ENCODE data around the gene UBE2L5.

UBE2L5 gene

DNA sequence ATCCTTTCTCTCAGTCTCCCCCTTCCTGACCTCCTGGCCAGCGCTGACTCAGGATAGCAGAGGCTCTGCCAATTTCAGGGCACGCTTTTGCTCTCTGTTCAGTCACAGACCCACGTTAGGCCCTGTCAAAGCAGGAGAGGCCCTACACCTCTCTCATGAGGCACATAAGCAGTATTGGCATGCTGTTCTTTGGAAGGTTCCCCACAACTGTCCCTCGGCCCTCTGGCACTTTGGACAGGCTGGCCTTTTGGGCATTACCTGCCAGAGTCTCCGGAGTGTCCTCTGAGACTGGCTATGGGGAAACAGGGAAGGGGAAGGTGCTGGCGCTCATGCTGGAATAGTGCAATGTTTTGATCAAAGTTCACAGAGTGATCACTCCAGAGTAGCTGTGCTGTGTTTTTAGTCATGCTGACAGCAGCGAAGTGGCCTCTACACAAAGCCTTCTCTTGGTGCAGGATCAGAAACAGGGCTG is 23.7 kb upstream of the UBE2L5 start:
- H3K4me2 ChIP-seq: no peak overlapping the region
- H3K9me3 ChIP-seq (replicated peaks in 1 of 11): peaks cover 0 to 16% (median 8%) of the 10 kb centered on the region in 11 experiments; a peak in 13 of 22 replicates
- H3K9ac ChIP-seq: no peak overlapping the region
- H3K27ac ChIP-seq: no peak overlapping the region; a peak in 1 of 22 replicates
- H3K36me3 ChIP-seq: no peaks in the 10 kb centered on the region
- no peak overlapping the region for H3K4me3 ChIP-seq
- no peaks in the 10 kb centered on the region for H3K27me3 ChIP-seq
- no peaks in the 10 kb centered on the region for H4K20me1 ChIP-seq
- no peak for TF ChIP-seq Cebpa-rat (IDR thresholded peaks at IDR 0.05)
- peaks cover 0 to 27% (median 20%) of the 10 kb centered on the region in 10 experiments; a peak in 16 of 20 replicates for H3K4me1 ChIP-seq

DNA sequence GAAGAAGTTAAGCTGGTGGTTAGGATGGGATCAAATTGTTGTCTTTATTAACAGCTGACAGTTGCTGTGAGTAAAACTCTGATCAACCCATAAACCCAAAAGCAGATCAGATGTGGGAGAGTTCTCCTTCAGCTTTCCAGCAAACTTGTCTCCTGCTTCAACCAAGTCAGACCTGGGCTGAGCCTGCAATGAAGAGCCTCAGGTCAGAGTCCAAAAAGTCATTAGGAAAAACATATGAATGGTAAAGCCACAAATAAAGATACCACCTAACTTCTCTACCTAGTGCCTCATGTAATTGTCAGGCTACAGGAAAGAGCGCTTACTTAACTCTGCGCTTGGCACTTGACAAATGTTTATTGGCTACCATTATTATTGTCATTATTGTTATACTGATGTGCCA is 21.9 kb upstream of the UBE2L5 start:
- no peak for TF ChIP-seq Cebpa-rat (IDR thresholded peaks at IDR 0.05)
- Histone ChIP-seq H3K4me3 (no peak overlapping the region), H3K9ac (no peak overlapping the region), H3K9me3 (replicated peaks in 1 of 11) (peaks cover 0 to 16% (median 8%) of the 10 kb centered on the region in 11 experiments; a peak in 13 of 22 replicates), H3K4me2 (no peak overlapping the region), H3K27ac (no peak overlapping the region), H3K27me3 (no peaks in the 10 kb centered on the region), H4K20me1 (no peaks in the 10 kb centered on the region), H3K36me3 (no peaks in the 10 kb centered on the region), H3K4me1 (peaks cover 0 to 12% (median 5%) of the 10 kb centered on the region in 10 experiments; a peak in 16 of 20 replicates)

DNA sequence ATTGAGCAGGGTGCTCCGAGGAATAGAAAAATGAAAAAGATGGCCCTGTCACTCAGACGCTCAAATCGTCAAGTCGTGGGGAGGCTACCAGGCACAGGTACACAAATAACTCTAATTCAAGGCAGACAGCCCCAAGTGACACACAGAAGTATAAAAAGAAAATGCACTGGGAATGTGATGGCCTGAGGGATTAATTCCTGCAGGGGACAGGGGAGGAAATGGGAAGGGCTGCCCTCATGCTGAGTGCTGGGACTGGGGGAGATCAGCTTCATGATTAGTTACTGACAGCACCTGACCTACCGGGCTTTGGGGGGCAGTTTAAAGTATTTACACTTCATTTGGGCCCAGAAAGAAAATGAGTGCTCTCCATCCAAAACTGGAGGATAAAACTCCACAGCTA is 20.9 kb upstream of the UBE2L5 start:
- no peak overlapping the region for H3K4me2 ChIP-seq
- peaks cover 0 to 11% (median 6%) of the 10 kb centered on the region in 10 experiments; a peak in 10 of 20 replicates for H3K4me1 ChIP-seq
- no peak overlapping the region for H3K9ac ChIP-seq
- no peaks in the 10 kb centered on the region for H3K36me3 ChIP-seq
- no peaks in the 10 kb centered on the region for H3K27me3 ChIP-seq
- no peaks in the 10 kb centered on the region for H4K20me1 ChIP-seq
- TF ChIP-seq Cebpa-rat (IDR thresholded peaks at IDR 0.05): no peak
- no peak overlapping the region for H3K27ac ChIP-seq
- peaks cover 0 to 16% (median 8%) of the 10 kb centered on the region in 11 experiments; a peak in 13 of 22 replicates for H3K9me3 ChIP-seq (replicated peaks in 1 of 11)
- H3K4me3 ChIP-seq: no peak overlapping the region

DNA sequence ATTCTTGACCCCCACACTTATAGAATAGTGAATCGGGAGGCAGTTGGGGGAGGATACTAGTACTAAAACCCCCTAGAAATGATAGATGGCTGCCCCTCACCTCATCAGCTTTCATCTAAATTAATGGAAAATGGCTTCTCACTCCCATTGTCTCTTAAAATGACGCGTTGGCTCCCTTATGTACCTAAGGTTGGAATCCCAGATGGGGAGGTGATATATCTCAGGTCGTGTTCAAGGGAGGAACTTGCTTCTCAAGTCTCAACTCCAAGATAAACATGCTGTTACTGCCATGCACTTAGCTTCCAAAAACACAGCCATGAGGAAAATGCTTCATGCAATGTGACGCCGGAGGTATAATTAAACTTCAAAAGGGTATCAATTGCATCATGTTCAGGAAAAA is 18.8 kb upstream of the UBE2L5 start:
- Histone ChIP-seq H3K9me3 (replicated peaks in 1 of 11) (peaks cover 0 to 16% (median 8%) of the 10 kb centered on the region in 11 experiments; a peak in 13 of 22 replicates), H4K20me1 (no peaks in the 10 kb centered on the region), H3K27me3 (no peaks in the 10 kb centered on the region), H3K4me2 (no peak overlapping the region), H3K9ac (no peak overlapping the region), H3K36me3 (no peaks in the 10 kb centered on the region), H3K4me1 (peaks cover 3 to 27% (median 22%) of the 10 kb centered on the region in 10 experiments; a peak in 18 of 20 replicates), H3K27ac (no peak overlapping the region), H3K4me3 (no peak overlapping the region)
- TF ChIP-seq Cebpa-rat (IDR thresholded peaks at IDR 0.05): no peak

DNA sequence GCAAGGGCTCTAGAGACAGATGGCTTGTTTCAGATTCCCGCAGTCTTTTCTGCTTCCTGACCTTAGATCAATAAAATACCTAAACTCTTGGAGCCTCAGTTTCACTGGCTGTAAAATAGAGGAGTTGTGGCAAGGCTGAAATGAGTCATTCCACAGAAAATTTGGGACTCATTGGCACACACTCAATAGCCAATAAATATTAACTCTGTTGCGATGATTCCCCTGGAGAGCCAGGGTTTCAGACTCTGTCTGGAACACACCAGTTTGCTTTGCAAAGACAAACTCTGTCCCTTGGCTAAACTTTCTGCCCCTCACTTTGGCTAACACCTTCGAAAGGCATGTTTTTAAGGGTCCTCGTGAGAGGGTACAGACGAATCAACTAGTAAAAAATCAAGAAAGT is 18.1 kb upstream of the UBE2L5 start:
- peaks cover 0 to 16% (median 9%) of the 10 kb centered on the region in 11 experiments; a peak in 13 of 22 replicates for H3K9me3 ChIP-seq (replicated peaks in 1 of 11)
- H3K9ac ChIP-seq: no peak overlapping the region
- no peak overlapping the region for H3K27ac ChIP-seq
- no peaks in the 10 kb centered on the region for H3K36me3 ChIP-seq
- peaks cover 4 to 35% (median 30%) of the 10 kb centered on the region in 10 experiments; a peak in 19 of 20 replicates for H3K4me1 ChIP-seq
- TF ChIP-seq Cebpa-rat (IDR thresholded peaks at IDR 0.05): no peak
- H3K4me3 ChIP-seq: no peak overlapping the region
- H4K20me1 ChIP-seq: no peaks in the 10 kb centered on the region
- no peaks in the 10 kb centered on the region for H3K27me3 ChIP-seq
- H3K4me2 ChIP-seq: no peak overlapping the region

DNA sequence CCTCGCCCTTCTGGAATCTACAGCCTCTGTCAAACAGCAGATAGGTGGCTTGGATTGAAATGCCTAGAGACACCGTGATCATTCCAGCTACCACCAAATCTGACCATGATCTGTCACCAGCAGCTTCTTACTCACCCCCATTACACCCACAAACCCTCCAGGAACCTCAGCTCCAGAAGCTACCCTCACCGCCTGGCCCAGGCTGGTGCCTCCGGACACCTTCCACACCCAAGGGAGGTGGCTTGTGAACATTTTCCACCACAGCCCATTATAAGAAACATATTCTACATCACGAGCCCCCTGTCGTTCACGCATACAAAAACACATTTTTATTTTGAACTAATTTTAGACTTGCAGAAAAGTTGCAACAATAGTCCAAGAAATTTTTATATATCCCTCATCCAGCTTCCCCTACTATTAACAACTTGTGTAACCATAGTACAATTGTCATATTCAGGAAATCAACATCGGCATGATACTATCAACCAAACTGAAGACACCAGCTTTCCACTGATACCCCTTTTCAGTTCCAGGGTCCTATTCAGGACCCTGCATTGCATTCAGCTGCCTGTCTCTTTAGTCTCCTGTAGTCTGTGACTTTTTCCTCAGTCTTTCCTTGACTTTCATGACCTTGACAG is 15.4 kb upstream of the UBE2L5 start:
- Histone ChIP-seq H3K27me3 (no peaks in the 10 kb centered on the region), H3K9ac (no peak overlapping the region), H3K4me1 (peaks cover 4 to 58% (median 47%) of the 10 kb centered on the region in 10 experiments; a peak in 19 of 20 replicates), H4K20me1 (no peaks in the 10 kb centered on the region), H3K4me2 (peak overlapping the region in 8 of 11 experiments; percentile 25 to 46 (median 37); a peak in 15 of 22 replicates), H3K36me3 (no peaks in the 10 kb centered on the region), H3K27ac (no peak overlapping the region), H3K9me3 (replicated peaks in 1 of 11) (peaks cover 0 to 8% (median 0%) of the 10 kb centered on the region in 11 experiments; a peak in 7 of 22 replicates), H3K4me3 (no peak overlapping the region)
- TF ChIP-seq Cebpa-rat (IDR thresholded peaks at IDR 0.05): no peak

DNA sequence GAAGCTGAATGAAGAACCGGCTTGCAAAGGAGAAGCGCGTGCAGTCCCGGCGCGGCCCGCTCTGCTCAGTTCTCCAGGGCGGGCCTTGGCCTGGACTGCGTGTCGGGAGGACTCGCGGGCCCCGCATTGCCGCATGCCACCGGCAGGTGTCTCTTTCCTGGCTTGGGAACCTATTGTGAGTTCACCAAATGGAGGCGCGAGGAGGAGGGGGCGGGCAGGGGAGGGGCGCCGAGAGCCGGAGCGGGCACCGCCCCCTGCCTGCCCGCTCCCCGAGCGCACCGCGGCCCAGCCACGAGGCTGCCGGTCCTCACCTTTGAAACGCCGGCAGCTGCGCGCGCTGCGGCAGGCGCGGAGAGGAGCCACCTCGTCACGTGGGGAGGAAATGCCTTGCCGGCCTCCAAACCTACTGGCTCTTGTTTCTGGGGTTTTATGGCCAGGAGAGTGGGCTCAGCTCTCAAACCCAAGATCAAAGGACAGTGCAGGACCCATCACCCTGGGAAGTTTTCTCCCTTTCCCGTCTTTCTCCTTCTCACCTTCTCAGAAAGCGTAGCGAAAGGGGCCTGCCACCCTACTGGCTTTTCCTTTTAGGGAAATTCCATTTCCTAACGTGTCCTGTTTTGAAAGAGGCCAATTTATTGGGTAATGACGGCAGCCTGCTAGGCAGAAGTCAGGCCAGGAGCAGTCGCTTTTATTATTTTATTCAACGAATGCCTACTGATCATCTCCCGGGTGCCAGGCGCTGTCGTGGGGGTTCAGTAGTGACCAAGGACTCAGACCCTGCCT is 13.8 kb upstream of the UBE2L5 start:
- H3K36me3 ChIP-seq: no peaks in the 10 kb centered on the region
- no peak for TF ChIP-seq Cebpa-rat (IDR thresholded peaks at IDR 0.05)
- peaks cover 4 to 66% (median 51%) of the 10 kb centered on the region in 10 experiments; a peak in 19 of 20 replicates for H3K4me1 ChIP-seq
- peak overlapping the region in 6 of 10 experiments; percentile 10 to 61 (median 45); a peak in 11 of 20 replicates for H3K4me3 ChIP-seq
- peak overlapping the region in 10 of 11 experiments; percentile 33 to 66 (median 56); a peak in 16 of 22 replicates for H3K9ac ChIP-seq
- peak overlapping the region; percentile 62 to 93 (median 76) for H3K4me2 ChIP-seq
- H3K27me3 ChIP-seq: no peaks in the 10 kb centered on the region
- H3K27ac ChIP-seq: peak overlapping the region in 9 of 11 experiments; percentile 46 to 71 (median 64); a peak in 19 of 22 replicates
- no peaks in the 10 kb centered on the region for H4K20me1 ChIP-seq
- peaks cover 0 to 6% (median 0%) of the 10 kb centered on the region in 11 experiments; a peak in 1 of 22 replicates for H3K9me3 ChIP-seq (replicated peaks in 1 of 11)

DNA sequence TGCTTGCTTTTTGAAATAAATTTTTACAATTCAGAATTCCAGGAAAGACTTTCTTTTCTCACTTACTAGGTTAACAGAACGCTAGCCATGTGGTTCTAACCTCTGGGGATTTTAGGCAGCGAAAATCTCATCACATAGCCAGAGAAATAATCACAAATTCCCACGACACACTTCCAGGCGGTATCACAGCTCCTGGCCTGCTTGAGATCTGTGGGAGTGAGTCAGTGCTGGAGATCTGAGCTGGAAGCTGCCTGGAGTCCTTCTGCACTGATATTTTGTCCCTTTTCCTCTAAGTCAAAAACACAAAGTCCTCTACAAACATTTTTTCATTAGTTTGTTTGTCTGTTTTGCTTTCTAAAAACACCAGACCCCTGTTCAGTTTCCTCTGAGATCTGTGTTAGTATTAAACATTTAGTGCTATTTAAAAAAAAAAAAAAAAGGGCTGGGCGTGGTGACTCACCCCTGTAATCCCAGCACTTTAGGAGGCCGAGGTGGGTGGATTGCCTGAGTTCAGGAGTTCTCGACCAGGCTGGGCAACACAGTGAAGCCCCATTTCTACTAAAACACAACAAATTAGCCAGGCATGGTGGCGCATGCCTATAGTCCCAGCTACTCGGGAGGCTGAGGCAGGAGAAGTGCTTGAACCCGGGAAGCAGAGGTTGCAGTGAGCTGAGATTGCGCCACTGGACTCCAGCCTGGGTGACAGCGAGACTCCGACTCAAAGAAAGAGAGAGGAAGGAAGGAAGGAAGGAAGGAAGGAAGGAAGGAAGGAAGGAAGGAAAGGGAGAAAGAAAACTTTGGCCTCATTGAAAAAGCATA is 12.2 kb upstream of the UBE2L5 start:
- Histone ChIP-seq H3K36me3 (no peaks in the 10 kb centered on the region), H3K4me3 (no peak overlapping the region), H3K27me3 (no peaks in the 10 kb centered on the region), H3K27ac (peak overlapping the region in 3 of 11 experiments; percentile 8 to 67 (median 10); a peak in 4 of 22 replicates), H3K9me3 (replicated peaks in 1 of 11) (peaks cover 0 to 10% (median 0%) of the 10 kb centered on the region in 11 experiments; a peak in 3 of 22 replicates), H3K9ac (no peak overlapping the region; a peak in 1 of 22 replicates), H4K20me1 (no peaks in the 10 kb centered on the region; a peak in 1 of 22 replicates), H3K4me1 (peaks cover 10 to 72% (median 60%) of the 10 kb centered on the region in 10 experiments; a peak in 19 of 20 replicates), H3K4me2 (peak overlapping the region in 9 of 11 experiments; percentile 34 to 83 (median 75); a peak in 15 of 22 replicates)
- no peak for TF ChIP-seq Cebpa-rat (IDR thresholded peaks at IDR 0.05)

All from BLaER1 treated with 17β-estradiol and CSF1 and Interleukin-3, amounts not matched to agents 10 nM and 100 nM (cell line).